HG02852 (cell line): ENCODE data around the gene CPT1C.
A peak's percentile ranks its signal among the peaks of the same experiment; 100 is the strongest.

Source experiments
- ATAC-seq: cut with Tn5 transposase; IDR thresholded peaks from one replicate; pipeline ENCODE4 v1.9.1; 2021; ENCODE audit warnings: mild to moderate bottlenecking, moderate library complexity; ENCODE audit not compliant: unreplicated experiment

CPT1C gene

DNA sequence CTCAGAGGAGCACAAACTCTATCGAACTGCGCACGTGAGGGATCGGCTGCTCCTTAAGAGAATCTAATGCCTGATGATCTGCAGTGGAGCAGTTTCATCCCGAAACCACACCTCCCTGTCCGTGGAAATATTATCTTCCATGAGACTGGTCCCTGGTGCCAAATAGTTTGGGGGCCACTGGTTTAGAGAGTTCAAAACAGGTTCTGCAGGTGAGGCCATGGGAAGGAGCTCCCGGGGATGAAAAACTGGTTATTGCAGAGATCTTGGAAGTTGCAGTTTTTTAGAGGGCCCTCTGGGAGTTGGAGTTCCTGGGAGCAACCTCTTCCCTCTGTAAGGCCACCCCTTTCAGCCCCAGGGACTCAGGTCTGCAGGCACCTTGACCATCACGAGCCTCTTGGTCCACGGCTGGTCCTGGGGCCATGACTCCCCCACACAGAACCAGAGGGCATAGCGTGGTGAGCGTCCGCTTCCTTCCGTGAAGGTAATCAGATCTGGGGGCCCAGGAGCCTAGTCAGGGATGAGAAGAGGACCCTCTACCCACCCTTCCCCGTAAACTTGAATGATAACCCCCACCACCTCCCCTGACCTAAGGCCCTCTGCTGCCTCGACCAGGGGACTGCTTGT, 30.5 kb upstream of the CPT1C start:
- no peak for ATAC-seq

DNA sequence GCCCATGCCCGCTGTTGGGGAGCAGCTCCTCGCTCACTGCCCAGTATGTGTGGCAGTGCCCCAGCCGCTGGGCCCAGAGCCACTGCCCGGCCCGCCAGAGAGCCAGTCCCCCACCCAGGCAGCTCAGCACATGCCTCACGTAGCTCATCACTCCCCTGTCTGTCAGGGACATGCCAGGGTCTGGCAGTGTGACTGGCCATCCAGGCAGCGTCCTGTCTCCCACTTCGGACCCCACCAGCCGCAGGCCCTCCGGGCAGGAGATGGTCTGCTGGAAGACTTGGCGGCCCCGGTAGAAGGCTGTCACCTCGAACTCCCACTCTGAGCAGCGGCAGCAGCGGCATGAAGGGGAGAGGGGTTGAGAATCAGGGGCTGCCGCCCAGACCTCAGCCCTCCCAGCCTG, 28.9 kb upstream of the CPT1C start:
- ATAC-seq = no peak

DNA sequence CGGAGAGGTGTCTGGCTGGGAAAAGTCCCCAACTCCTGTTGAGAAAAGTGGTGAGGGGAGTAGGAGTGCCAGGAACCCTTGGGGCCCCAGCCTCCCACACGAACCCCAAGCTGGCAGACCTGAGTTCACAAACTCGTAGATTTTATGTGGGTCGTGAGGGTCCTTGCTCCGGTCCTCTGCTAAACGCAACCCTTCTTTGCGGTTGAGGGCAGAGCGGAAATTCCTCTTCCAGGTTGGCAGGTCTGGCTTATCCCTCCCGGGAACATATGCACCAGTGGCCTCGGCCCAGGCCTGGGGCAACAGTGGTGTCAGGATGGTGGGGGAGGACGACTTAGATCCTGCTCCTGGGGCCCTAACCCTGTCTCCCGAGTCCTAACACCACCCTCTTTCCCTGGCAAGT, 27.7 kb upstream of the CPT1C start:
- ATAC-seq = no peak

DNA sequence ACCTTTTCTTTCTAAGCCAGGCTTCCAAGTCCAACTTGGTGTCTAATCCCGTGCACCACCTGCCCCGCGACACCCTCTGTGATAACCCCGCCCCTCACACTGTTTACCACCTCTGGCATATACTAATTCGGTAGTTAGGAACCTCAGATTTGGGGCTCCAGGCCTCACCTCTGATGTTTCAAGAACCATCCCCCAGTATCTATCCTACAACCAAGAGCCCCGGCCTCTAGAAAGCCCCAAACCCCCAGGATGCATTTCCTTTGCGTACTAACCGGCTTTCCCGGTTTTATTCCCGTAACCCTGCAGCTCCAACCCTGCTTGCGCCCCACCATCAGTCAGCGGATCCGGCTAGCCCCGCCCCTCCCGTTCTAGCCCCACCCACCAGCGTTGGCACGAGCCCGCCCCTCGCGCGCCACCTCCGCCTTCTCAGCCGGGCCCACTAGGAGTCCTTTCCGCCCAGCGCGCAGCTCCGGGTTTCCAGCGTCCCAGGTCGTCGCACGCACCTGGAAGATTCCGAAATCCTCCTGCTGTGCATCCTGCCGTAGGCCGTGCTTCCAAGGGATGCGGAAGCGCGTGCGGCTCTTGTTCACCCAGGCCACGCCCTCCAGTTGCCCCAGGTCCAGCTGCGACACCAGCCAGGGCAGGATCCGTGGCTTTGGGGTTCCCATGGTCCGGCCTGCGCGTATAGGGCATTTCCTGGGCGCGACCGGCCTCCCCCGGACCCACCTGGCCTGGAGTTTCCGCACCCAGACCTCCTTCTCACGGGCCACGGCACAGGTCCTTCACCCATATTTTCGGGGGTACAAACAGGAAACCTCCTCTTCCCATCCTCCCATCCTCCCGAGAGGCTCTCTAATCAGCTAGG, 26.5 kb upstream of the CPT1C start:
- no peak for ATAC-seq

DNA sequence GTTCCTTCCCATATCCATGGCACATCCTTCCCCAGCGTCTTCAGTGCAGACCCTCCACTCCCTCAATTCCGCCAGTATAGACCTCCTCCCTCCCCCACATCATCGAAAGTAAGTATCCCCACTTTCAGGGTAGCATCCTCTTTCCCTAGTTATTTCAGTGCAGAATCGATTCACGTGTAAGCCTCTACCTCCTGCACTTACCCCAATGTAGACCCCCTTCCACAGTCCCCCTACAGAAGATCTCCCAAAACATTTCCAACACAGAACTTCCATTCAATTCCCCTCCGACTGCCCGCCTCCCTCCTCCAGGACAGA, 25.9 kb upstream of the CPT1C start:
- no peak for ATAC-seq

DNA sequence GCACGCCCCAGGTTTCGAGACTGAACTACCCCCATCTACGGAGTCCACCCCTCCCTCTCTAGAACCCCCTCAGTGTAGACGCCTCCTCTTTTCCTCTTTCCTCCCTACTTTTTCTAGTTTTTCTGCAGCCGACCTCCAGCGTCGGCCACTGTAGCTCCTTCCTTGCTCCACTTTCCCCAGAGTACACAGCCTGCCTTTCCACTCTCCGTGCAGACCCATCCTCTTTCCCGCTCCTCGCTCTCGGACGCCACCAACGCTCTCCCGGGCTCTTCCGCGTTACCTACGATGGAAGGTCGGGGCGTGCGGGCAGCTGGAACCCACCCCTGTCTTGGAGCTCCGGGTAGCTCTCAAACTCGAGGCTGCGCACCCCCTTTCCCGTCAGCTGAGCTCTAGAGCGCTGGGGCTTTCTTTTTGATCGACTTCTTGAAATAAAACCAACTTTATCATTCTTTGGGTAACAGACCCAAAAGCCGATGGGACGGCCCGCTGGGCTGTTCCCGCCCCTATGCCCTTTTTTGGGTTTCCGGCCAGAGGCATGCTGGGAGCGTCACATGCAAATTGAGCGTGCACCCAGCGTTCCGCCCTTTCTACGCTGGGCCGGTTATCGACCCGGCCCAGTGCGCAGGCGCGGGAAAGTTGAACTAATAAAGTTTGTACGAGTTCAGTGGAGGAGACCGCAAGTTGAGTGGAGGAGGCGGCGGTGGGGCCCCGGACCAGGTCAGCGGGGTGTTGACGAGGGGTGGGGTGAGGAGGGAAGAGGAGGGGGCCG, 25.4 kb upstream of the CPT1C start, which contains the start of the genes BCL2L12 and IRF3:
TSS of gene BCL2L12 (plus strand) at position 583 of the 769 bp plus-strand sequence. CDS start 760 bp downstream, outside the sequence.
TSS of gene IRF3 (minus strand) at position 507 of the 769 bp plus-strand sequence. CDS start 1,019 bp downstream, outside the sequence.
- peak; percentile 75 for ATAC-seq

DNA sequence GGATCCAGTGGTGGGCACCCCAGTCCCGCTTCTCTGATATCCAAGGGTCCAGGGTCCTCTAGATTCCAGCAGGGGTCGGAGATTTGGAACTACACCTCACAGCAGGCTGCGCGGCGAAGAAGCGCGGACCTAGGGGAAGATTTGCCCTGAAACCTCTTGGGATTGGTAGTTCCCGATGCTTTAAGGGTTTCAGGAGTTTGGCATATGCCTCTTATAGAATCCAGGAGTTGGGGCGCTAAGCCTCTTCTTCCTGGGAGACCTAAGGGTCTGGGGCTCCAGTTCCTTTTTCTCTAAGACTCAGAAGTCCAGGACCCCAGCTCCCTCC, 24.8 kb upstream of the CPT1C start:
- ATAC-seq = no peak

DNA sequence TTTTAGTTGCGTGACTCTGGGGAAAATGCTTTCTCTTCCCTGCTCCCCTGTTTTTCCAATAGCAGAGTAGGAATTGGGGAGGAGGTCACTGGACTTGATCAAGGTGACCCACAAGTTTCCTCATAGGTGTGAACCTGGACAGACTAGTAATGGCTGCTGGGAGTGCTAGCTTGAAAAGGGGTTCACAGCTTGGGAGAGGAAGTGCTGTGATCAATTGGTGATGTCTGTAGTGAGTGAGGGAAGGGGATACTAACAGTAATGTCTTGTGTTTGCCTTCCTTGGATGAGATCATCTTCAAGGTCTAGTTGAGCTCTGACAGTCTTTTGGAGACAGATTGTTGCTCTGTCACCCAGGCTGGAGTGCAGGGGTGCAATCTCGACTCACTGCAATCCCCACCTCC, 23.4 kb upstream of the CPT1C start:
- ATAC-seq = no peak

DNA sequence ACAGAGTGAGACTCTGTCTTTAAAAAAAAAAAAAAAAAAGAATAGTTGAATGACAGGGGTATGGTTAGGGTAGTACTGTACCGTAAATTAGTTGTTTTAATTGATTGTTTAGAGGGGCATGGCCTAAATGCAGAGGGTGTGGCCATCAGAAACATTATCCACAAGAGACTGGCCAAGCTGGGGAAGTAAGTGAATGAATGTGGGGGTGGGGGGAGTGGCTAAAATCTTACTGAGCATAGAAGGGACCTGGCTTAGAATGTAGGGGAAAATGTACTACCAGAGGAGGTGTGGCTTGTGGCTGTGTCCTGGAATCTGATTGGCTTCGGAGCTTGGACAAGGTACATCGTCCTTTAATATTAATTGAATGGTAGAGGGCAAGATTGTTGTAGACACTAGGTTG, 21.4 kb upstream of the CPT1C start:
- ATAC-seq = no peak

DNA sequence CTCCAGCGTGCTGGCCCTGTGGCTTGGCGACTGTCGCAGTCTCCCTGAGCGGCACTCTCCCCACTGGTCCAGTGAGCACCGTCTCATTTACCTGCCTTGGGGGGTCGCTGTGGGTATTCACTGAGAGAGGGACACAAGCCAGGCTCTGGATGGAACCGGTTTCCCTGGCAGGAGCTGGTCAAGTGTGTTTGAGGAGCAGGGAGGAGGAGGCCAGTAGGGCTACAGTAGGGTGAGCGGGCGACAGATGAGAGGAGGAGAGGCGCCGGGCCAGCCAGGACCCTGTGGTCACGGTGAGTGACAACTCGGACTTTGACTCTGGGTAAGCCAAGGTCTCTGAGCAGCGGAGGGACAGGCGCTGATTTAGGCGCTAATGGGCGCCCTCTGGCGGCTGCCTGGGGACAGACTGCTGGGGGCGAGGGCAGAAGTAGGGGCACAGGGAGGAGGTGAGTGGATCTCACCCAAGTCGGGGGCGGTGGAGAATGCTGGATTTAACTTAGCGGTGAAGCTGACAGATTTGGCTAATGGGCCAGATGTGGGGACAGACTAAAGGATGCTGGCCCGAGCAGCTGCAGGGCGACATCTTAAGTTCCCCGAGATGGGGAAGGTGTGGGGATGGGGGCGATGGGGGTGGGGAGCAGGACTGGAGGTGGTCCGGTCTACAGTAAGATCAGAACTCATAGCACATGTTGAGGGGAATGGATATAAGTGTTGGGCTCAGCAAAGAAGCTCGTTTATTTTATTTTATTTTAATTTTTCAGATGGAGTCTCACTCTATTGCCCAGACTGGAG, 18.6 kb upstream of the CPT1C start:
- no peak for ATAC-seq

DNA sequence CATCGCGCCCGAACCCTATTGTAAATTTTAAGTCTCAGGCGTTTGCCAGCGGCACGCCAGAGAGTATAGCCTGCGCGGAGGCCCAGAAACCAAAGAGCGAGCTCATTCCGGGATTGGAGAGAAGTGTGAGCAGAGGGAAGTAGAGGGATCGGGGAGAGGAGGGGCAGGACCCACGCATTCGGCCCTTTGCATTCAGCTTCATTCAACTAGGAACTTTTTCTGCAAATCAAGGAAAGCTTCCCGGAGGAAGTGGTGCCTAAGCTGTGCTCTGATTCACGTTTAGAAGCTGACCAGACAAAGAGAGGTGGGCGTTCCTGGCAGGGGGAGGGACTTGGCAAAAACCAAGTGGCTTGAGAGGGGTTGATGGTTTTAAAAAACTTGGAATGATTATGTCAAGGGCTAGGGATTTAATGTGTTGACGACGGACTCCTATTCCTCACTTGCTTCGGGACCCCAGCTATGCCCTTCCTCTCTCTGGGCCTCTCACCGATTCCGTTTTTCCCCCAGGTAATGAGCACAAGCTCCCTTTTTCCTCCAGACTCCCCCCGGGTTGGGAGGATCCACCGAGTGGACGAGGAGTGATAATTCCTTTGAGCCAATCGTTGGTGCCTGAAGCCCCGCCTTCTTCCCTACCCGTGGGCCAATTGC, 14.7 kb upstream of the CPT1C start:
- no peak for ATAC-seq

DNA sequence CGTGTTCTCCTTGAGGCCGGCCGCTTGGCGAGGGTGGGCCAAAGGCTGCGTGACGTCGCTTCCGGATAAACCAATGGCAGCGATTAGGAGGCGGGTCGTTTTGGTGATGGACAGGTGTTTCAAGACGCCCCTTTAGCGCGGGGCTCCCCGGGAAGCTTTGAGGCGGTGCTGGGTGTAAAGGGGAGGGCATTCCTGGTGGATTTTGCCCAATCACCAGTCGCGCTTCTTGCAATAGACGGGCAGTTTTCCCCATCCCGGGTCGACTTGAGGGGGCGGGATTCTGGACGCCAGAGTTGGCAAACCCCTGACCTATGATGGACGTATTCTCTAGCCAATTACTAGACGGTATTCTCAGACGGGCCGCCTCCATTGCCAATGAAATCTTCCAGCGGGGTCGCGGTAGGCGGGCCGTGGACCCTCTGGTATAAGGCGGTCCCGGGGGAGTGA, 14.1 kb upstream of the CPT1C start:
- ATAC-seq = peak; percentile 67

DNA sequence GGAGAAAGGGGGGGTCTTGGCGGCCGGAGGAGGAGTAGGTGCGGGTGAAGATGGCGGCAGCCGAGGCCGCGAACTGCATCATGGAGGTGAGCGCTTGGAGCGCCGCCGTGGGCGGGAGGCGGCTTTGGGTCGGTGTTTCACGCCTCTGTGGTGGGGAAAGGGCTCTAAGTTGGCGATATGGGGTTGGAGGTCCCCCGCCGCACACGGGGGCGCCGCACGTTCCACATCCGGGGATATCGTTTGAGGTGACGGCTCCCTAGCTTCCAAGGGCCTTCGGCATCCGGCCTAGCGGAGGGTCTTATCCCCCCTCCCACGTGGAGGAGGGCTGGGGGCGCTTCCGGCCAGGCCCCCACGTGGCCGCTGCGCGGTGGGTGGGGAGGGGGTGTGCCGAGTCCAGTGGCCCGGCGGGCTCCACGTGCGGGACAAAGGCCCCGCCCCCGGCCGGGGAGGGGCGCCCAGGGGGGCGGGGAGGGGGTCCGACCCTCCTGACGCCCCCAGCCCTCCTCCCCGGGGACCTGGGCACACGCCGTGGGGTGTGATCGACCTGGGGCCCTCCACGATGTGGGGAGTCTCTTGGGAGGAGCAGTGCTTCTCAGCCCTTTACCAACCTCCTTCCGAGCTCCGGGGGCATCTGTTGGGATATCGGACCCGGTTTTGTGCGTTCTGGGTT, 13.6 kb upstream of the CPT1C start, which contains the start of gene PRMT1:
TSS of gene PRMT1 (plus strand) at position 41 of the 670 bp plus-strand sequence. CDS start at position 51, 10 bp downstream.
- ATAC-seq = no peak

DNA sequence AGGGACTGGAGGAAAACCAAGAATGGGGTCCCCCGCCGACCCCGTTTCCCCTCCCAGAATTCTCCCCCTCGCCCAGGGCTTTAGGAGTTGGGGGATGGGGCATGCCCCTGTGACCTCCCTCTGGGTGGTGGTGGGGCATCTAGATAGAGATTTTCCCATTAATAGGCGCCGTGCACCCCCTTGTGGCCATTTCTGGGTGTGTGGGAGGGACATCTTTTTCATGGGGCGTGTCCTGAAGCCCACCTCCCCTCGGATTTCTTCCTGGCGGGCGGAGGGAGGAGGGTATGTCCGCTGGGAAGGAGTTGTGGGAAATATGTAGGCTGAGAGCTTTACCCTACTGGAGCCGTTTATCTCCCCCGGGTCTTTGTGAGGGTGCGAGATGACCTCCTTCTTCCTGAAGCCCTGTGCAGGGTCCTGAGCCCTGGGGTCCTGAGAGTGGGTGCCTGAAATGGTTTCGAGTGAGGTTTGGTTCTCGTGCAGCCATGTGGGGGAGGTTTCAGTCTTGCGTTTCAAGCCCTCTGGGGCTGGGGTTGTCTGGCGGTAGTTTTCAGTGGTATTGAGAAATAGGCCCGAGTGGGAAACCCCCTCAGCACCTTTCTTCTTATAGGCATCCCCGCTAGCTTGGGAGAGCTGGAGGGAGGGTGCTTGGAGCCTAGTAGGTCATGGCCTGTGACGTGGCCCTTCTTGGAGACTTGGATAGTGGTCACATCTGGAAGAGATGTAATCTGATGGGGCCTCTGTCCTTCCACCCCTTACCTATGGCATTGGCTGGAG, 12.8 kb upstream of the CPT1C start:
- ATAC-seq = no peak

DNA sequence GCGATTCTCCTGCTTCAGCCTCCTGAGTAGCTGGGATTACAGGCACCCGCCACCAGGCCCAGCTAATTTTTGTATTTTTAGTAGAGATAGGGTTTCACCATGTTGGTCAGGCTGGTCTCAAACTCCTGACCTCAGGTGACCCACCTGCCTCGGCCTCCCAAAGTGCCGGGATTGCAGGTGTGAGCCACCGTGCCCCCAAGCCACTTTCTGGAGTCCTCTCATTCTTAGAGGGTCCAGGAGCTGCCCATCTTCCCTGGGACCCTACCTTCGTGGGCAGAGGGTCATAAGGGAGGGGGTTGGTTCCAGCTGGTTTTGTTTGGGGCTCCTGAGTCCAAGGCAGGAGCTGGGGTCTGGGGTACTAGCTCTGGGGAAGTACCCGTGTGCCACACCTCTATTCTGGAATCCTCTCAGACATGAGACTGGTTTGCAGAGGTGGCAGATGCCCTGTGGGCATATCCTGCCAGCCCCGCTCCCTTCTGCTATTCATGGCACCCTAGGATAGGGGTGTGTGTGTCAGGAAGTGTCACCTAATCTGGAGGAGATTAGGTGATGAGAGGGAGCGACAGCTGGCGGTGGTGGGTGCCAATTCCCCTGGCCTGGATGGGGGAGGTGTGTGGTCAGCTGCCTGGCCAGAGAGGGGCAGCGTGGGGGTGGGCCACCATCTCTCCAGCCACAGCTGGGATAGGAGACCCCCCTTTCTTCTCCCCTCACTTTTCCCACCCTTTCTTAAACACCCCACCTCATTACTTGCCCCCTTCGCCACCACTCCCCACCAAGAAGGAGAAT, 11.7 kb upstream of the CPT1C start:
- no peak for ATAC-seq

DNA sequence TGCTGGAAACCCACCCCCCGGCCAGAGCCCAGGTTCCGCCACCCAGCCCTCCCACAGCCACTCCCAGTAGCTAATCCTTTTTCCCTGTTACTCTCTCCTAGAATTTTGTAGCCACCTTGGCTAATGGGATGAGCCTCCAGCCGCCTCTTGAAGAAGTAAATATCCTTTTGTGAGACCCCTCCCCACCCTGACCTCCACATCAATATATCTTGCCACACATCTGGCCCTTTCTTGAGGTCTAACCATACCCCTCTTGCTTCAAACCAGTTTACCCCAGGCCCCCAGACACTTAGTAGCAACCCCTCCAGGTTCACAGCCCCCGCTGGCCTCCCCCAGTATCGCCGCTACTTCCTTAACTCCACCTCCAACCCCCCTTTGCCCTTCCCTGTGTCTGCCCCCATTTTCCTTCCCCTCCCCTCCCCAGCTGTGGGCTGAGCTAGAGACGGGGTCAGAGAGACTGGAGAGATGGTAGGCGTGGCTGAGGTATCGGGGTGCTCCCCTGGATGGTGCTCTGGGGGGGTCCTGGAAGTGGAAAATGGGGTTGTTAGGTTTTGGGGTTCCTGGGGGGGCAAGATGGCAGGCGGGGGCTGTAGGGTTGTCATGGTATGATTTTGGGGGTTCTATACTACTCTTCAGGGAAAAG, 11.0 kb upstream of the CPT1C start:
- no peak for ATAC-seq

DNA sequence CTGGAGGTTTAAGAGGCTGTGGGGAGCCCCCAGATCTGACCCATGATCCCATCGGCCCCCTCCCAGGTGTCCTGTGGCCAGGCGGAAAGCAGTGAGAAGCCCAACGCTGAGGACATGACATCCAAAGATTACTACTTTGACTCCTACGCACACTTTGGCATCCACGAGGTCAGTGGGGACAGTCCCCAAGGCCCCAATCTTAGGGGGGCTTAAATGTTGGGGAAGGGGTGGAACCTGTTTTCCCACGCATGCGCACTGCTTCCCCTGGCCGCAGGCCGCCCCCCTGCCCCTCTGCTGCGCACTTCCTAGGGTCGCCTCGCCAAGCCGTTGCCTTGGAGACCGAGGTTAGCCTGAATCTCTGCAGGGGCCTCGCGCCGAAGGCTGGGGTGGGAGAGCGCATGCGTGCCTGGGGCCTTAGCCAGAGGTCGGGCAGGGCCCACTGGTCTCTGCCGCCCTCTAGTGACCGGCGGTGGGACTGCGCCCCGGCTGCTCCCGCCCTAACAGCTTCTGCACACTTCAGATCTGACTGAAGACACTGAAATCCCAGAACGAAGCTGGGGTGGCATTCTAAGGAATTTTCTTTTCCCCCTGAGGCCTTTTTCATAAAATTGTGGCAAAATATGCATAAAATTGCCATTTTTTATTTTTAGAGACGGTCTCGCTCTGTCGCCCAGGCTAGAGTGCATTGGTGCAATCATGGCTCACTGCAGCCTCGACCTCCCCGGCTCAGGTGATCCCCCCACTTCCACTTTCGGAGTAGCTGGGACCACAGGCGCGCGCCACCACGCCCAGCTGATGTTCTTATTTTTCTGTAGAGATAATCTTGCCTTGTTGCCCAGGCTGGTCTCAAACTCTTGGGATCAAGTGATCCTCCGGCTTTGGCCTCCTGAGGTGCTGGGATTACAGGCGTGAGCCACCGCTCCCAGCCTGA, 10.2 kb upstream of the CPT1C start:
- no peak for ATAC-seq
